GM18861 (cell line): ENCODE measurements around the gene IDI2.

ENCODE experiments used
- ATAC-seq: cut with Tn5 transposase; IDR thresholded peaks from one replicate; pipeline ENCODE4 v1.9.1; 2021; ENCODE audit not compliant: unreplicated experiment

Gene IDI2

DNA sequence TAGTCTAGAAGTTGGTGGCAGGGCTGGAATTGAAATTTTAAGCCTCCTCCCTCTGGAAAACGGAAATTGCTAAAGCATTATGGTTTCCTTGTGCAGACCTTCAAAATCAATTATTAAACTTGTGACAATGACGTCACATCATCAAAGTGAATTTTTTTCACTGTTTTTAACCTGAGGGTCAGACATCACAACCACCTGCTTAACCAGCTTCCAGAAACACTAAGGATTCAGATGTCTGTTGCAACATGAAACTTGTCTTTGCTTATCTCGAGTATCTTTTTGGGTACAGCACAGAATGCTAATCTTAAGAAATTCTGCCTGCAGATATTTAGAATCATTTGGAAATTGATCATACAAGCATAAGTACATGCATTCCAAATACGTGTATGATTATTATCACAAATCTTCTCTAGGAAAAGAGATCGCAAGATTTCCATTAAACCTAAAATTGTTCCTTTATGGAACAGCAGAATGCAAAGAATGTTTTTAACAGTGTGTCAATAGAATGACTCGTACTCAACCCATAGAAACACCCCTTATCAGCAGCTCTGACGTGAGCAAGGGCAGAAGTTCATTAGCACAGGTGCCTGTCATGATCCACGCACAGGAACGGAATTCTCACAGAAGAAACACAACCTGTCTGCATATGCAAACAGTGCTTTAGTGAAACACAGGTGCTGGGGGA lies 41.5 kb downstream of the IDI2 start:
- no peak for ATAC-seq

DNA sequence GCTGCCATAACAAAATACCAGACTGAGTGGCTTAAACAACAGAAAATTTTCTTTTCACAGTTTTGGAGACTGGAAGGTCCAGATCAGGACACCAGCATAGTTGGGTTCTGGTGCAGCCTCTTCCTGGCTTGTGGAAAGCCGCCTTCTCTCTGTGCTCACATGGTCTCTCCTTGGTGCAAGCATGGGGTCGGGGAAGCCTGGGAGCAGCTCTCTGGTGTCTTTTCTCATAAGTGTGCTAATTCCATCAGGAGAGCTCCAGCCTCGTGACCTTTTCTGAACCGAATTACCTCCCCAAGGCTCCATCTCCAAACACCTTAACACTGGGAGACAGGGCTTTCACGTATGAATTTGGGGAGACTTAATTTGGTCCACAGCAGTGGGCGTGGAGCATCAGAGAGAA lies 42.3 kb downstream of the IDI2 start:
- ATAC-seq, result no peak

DNA sequence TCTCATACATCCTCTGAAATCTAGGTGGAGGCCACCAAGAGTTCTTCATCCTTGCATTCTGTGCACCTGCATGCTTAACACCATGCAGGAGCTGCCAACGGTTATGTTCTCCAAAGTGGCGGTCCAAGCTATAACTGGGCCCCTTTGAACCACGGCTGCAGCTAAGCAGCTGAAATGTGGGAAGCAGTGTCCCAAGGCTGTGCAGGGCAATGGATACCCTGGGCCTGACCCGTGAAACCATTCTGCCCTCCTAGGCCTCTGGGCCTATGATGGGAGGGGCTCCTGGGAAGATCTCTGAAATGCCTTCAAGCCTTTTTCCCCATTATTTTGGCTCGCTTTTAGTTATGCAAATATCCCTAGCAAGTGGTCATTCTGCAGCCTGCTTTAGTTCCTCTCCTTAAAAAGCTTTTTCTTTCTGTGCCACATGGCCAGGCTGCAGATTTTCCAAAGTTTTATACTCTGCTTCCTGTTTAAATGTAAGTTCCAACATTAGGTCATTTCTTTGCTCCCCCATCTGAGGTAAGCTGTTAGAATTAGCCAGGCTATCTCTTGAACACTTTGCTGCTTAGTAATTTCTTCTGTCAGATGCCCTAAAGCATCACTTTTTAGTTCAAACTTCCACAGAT lies 45.1 kb downstream of the IDI2 start:
- no peak for ATAC-seq

DNA sequence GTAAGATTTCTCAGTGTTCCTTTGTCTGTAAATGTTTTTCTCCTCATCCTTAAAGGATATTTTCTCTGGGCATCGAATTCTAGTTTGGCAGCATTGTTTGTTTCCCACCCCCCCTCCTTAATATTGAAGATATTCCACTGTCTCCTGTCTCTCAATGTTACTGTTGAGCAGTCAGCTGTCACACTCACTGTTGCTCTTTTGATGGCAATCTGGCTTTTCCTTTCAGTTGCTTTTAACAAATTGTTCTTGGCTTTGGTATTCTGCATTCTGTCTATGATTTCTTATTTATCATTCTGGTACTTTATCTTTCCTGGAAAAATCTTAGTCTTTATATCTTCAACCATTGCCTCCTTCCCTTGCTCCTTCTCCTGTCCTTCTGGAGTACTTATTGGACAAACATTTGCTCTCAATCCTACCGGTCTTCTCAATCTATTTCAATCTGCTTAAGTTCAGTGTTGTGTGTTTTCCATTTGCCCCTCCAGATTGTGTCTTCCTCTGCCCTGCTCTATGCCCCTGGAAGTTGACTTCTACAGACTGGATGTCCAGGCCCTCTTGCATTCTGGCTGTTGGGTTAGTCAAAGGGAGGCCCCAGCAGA lies 46.7 kb downstream of the IDI2 start:
- ATAC-seq, result no peak

DNA sequence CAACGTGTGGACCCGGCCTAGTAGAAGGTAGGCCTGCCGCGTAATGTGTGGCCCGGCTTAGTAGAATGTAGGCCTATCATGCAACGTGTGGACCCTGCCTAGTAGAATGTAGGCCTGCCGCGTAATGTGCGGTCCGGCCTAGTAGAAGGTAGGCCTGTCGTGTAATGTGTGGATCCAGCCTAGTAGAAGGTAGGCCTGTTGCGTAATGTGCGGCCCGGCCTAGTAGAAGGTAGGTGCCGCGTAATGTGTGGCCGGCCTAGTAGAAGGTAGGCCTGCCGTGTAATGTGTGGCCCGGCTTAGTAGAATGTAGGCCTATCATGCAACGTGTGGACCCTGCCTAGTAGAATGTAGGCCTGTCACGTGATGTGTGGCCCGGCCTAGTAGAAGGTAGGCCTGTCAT lies 49.3 kb downstream of the IDI2 start:
- no peak for ATAC-seq

DNA sequence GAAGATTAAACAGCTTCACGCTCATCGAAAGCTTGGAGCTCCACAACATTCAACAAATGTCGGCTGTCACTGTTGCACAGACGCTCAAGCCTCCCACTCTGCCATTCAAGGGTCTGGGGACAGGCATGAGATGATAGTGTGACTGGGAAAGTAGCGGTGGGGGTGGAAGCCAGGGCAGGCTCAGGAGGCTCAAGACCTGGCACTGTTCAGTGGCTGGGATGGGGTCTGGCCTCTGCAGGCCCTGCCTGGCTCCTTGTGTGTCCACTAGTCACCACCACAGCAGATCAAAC lies 50.9 kb downstream of the IDI2 start:
- ATAC-seq, result no peak

DNA sequence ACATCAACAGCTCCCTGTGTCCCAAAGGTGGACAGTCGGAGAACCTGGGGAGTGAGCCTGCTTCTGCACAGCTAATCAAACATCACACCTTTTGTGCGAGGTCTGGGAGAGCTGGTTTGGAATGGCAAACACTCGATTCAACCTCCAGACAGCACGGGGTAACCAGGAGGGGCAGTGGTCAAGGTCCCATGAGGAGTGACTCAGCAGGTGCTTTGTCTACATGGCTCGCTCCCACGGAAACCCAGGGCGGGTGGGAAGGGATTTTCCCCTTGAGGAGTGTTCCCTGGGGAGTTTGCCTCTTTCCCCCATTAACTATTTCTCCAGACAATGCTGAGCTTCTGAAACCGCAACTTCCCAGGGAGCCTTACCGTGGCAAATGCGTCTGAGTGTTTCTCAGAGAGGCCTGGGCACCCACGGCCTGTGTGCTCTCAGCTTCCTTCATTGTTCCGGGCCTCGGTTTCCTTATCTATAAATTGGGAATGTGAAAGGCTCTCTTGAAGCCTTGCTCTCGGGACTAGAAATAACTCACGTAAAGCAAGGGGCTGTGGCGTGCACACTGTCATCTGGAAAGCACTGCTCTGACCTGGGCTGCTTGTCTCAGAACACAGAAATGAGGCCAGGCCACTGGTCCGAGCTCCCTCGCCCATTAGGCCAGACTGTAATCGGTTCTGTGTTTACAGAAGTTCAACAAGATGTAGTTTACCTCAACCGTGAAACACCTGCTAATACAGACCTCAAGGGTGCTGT lies 51.4 kb downstream of the IDI2 start:
- no peak for ATAC-seq

DNA sequence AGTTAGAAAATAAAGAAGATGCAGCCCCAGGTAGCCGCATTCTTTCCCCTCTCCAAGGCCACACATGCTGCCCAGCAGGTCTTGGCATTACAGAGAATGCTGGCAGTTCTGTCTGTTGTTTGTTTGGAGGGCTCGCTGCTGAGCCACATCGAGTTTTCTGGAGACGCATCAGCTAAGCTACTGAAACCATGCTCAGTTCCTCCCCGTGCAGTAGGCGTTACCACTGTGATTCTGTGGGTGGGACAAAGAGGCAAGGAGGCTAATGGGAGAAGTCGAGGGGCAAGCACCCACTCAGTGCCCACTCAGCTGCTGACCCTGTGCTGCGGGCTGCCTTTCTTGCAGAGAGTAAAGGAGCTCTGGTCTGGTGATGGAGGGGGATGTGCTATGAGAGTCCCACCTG lies 52.9 kb downstream of the IDI2 start:
- ATAC-seq, result no peak

DNA sequence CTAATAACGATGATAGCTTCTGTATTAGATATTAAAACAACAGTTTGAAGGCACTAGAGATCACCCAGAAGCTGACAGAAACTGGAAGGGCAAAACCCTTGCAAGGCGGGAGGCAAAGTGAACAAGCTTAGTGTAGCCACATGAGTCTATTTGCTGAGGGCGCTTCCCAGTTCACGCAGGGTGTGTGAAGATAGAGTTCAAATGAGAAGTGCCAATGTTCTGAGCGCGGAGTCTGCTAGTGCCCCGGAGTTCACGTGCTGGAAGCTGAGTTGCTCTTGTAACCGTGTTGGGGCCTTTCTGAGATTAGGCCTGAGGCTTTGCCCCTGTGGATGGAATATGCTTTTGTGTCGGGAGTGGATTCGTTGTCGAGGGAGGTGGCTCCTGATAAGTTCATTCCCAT lies 54.0 kb downstream of the IDI2 start:
- ATAC-seq, result no peak

DNA sequence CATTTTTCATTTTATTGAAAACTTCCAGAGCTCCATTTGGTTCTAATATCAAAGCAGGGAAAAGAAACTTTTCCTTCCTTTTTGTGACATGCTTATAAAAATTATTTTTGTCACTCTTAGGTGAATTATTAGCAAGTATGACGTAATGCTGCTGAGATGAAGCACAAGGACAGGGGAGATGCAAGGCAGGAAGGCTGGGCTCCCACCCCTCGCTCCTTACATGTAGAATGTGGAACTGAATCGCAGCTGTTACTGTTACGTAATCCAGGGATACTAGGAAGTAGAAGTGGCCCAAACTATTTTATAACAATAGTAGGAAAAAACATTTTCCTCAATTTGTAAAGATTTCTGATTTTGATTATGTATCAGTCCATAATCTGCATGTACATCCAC lies 54.5 kb downstream of the IDI2 start:
- ATAC-seq, result no peak

DNA sequence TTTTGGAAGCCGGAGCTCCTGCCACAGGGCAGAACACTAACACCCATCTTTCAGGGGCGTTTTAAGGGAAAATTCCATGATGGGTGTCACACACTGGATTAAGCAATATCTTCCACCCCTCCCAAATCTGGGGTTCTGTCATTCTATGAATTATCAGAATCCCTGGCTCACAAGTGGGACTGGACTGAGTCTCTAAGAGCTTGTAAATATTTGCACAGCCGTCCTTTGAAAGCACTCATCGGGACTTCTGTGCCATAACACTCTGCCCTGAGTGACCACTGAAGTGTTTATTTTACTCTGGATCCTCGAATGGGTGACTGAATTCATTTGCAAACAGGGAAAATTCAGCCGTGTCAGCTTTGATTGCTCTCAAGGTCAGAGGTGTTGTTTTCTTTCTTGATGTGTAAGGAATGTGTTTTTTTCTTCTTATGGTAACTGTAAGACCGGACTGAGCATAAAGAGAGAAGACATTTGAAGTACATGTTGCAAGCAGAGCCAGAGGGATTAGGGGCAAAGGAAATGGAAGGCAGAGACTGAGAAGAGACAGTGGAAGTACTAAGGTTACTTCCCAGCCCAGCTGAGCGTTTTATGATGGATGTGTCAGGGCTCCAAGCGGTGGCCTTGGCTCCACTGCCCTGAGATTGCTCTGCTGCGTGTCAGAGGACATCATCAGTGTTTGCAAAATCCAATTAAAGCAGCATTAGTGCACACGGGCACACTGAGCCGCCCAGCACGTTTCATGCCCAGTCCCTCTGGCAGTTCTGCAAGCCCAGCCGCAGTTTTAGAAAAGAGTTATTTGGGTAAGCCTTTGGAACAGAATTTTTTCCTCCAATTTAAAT lies 55.1 kb downstream of the IDI2 start:
- ATAC-seq, result no peak

DNA sequence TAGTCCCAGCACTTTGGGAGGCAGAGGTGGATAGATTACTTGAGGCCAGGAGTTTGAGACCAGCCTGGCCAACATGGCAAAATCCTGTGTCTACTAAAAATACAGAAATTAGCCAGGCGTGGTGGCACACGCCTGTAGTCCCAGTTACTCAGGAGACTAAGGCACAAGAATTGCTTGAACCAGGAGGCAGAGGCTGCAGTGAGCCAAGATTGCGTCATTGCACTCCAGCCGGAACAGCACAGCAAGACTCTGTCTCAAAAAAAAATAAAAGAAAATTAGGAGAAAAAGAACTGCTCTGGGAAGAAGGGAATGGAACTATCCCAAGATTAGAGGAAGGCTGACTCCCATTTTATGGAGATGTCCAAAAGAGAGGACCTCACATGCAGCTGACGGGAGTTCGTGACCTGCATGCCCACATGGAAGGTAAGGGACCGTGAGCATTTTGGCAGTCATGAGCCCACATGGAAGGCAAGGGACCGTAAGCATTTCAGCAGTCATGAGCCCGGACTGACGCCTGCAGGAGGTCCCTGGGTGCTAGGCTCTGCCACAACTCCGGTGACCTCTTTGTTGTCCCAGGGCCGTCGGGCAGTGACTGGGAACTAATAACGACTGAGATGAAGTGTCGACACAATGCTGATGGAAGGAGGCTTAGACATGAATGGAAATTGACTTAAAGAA lies 56.0 kb downstream of the IDI2 start:
- no peak for ATAC-seq
